Measurements from ENCODE around the gene CDH23.

- TF ChIP-seq POLR2A (IDR thresholded peaks at IDR 0.05) = no peak
- TF ChIP-seq, protein P1, sequence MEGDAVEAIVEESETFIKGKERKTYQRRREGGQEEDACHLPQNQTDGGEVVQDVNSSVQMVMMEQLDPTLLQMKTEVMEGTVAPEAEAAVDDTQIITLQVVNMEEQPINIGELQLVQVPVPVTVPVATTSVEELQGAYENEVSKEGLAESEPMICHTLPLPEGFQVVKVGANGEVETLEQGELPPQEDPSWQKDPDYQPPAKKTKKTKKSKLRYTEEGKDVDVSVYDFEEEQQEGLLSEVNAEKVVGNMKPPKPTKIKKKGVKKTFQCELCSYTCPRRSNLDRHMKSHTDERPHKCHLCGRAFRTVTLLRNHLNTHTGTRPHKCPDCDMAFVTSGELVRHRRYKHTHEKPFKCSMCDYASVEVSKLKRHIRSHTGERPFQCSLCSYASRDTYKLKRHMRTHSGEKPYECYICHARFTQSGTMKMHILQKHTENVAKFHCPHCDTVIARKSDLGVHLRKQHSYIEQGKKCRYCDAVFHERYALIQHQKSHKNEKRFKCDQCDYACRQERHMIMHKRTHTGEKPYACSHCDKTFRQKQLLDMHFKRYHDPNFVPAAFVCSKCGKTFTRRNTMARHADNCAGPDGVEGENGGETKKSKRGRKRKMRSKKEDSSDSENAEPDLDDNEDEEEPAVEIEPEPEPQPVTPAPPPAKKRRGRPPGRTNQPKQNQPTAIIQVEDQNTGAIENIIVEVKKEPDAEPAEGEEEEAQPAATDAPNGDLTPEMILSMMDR (IDR thresholded peaks at IDR 0.05) = no peak
Observed at GRCh38 chr10:71831646-71832552, 435.2 kb downstream of the CDH23 start.

Data from uterus (tissue), 2 donors.